Embryonic facial prominence (tissue), 1 donor: ENCODE results near the gene FANK1.

Experiments used
- DNase-seq: peaks from one replicate; pipeline ENCODE4 v3.0.0-alpha.2; 2016; ENCODE audit errors: extremely low spot score

FANK1 gene

GRCh38 chr10:125896088-125896934, at the start of gene FANK1:
TSS of gene FANK1 (plus strand) at chr10:125896564. CDS start at chr10:125896643, 79 bp downstream.
- peak; percentile 69 for DNase-seq

DNA sequence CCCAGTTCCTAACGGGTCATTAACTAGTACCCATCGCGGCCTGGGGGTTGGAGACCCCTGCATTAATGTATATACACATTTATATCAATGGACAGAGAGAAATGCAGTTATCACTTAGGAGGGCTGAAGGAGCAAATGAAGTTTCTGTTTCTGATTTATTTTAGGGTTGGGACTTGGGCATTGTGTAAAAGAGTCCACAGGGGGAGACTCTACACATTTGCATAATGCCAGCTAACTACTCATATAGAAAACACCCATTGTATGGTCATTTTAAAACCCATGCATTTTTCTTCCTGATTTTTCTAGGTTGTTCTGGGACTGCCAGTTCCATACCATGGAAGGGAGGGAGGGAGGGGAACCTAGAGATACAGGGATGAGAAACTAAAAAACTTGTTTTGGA, 49.5 kb upstream of the FANK1 start:
- DNase-seq = no peak

DNA sequence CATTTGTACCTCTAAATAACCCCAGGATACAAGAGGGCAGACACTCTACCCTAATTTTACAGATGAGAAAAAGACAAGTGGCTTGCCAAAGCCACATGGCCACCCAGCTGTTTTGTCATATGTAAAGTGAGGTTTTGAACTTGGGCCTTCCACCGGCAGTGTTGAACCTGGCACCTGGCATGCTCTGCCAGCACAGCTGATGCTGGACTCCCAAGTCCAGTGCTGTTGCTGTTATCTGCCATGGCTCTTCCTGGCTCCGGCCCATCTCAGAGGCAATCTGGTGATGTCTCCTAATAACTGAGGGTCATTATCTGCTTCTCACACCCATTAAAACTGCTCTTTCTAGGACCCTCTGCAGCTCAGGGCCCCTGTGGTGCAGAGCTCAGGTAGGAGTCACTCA, 48.0 kb upstream of the FANK1 start:
- DNase-seq = no peak

DNA sequence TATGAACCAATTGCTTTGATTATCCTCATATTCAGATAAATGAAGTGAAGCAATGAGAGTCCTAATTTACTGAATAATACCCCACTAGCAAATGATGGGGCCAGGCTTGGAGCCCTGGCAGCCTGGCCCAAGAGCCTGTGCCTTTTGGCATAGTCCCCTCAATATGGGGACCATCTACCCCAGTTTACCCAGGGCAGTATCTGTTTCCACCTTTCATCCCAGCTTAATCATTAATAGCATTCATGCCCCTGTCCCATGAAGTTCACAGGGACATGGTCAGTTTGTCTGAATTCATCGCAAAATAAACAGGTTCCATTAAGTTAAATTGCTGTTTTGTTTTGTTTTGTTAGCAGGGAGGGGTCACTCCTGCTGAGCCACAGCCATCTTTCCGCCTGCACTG, 47.5 kb upstream of the FANK1 start:
- no peak for DNase-seq

- no peak for DNase-seq
Measured at GRCh38 chr10:125849448-125849847, 46.9 kb upstream of the FANK1 start.

GRCh38 chr10:125850766-125851731, 45.3 kb upstream of the FANK1 start:
- DNase-seq = no peak

DNA sequence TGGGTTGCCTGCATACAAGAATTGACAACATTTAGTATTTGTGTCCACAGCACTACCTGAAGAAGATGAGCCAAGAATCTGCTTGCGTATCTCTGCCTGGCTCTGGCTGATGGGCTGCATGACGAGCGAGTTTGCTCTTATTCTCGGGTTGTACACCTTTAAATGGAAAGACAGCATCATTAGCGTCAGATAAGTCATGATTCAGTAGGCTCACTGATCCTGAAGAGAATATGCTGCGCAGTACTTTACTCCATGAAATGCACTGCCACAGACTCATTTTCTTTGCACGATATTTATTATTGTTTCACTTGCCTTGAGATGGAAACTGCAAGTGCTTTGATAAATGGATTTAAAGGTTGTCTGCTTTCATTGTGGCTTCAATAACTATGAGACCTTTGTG, 43.9 kb upstream of the FANK1 start:
- no peak for DNase-seq

- DNase-seq = no peak
Measured at GRCh38 chr10:125857185-125857760, 39.1 kb upstream of the FANK1 start.

DNA sequence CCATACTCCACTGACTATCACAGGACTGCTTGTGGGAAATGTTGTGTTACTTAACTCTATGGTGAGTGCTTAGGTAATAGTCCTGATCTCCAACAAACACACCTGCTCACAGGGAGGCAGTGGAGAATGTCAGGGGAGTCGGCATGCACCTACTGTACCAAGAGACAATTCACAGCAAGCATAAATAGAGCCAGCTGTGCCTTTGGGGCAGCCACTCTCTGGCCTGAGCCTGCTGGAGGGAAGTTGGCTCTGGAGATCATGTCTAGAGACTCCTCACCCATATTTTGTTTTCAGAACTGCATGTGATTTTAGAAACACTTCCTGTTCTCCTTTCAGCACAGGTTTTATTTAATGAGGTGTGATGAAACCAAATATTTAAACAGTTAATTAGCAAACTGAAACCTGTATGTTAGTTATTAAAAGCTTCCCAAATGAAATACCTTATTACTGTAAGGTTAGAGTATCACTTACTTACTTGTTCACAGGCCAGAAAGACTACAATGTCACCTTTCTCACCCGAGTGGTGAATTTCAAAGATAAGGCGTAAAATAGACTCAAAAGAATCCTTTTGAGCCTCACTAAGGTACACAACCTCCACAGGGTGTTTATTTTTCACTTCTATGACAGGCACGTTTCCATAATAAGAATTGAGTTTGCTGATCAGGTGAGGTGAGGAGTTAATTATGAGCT, 37.1 kb upstream of the FANK1 start:
- DNase-seq = no peak

DNA sequence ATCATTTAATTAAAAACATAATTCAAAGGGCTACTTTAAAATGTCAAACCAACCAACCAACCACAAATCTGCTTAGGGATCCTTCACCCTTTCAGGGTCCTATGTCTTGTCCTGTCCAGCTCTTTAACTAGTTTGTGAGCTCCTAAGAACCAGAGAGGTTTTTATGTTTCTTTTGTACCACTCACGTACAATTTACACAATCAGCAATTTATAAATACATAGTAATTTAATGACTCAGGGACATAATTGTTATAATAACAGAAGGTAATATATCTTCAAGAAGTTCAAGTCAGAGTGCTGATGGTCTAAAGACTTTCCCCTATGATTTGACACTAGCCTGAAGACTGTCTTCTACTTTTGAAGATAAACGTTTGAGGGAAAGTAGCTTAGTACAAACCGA, 31.2 kb upstream of the FANK1 start:
- DNase-seq = no peak

DNA sequence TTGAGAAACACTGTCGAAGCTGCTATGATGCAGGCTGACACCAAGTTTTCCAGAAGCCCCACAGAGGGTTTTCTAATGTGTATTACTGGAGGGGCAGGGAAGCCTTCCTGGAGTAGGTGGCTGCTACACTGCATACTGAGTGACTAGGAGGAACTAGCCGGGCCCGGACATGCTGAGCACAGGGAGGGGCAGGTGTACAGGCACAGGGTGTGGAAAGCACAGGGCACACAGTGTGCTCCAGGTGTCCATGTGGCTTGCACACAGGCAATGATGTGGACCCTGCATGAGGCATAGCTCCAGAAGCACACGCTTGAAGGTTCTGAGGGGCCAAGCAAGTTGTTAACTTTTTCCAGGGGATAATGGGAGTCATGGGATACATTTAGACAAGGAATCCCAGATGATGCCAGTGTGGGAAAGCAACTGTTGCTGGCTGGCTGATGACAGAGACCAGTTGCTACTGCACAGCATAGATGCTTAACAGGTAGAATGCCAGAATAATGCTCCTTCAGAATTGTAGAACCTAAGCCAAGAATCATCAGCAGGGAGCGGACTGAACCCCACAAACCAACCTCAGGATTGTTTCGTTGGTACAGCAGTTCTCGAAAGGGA, 29.8 kb upstream of the FANK1 start:
- DNase-seq = no peak

GRCh38 chr10:125868372-125868975, 27.9 kb upstream of the FANK1 start:
- DNase-seq = no peak

GRCh38 chr10:125871338-125871737, 25.0 kb upstream of the FANK1 start:
- no peak for DNase-seq

GRCh38 chr10:125878957-125879835, 17.2 kb upstream of the FANK1 start:
- DNase-seq = no peak

GRCh38 chr10:125880719-125881118, 15.6 kb upstream of the FANK1 start:
- no peak for DNase-seq

GRCh38 chr10:125881192-125881591, 15.2 kb upstream of the FANK1 start, which contains the start of gene DHX32:
TSS of gene DHX32 (minus strand) at chr10:125881292. CDS start at chr10:125880824, 468 bp downstream.
- DNase-seq = no peak

- no peak for DNase-seq
Measured at GRCh38 chr10:125882596-125882995, 13.8 kb upstream of the FANK1 start.

- DNase-seq = no peak
Measured at GRCh38 chr10:125883211-125883610, 13.2 kb upstream of the FANK1 start.

- DNase-seq = no peak
Measured at GRCh38 chr10:125886914-125887512, 9.4 kb upstream of the FANK1 start.
